RWPE2 (cell line): Measurements from ENCODE around the gene SLC25A39.

Experiments used
- ATAC-seq: fragments of 200-7000 bp; cut with Tn5 transposase; 3 replicates; pipeline ENCODE4 v1.9.1; 2021; ENCODE audit warnings: low read depth
- DNase-seq: peaks from one replicate; pipeline ENCODE4 v3.0.0-alpha.2; 2020; ENCODE audit warnings: low spot score
- H3K27ac ChIP-seq: fragments of 450-650 bp; 2 replicates; pipeline ENCODE4 v1.5.1; 2017; ENCODE audit warnings: mild to moderate bottlenecking; ENCODE audit not compliant: poor library complexity, severe bottlenecking
- H3K27me3 ChIP-seq: fragments of 250-450 bp; sonication (Bioruptor Pico); 2 replicates; pipeline ENCODE4 v1.5.1; 2021; ENCODE audit warnings: mild to moderate bottlenecking, moderate library complexity; ENCODE audit not compliant: insufficient read depth, poor library complexity, severe bottlenecking
- H3K36me3 ChIP-seq: fragments of 250-450 bp; sonication (Bioruptor Pico); 2 replicates; pipeline ENCODE4 v1.5.1; 2020; ENCODE audit warnings: low read depth, mild to moderate bottlenecking, moderate library complexity
- H3K4me1 ChIP-seq: fragments of 250-450 bp; sonication (Bioruptor Pico); 2 replicates; pipeline ENCODE4 v1.5.1; 2021; ENCODE audit warnings: mild to moderate bottlenecking, moderate library complexity; ENCODE audit not compliant: insufficient read depth, poor library complexity, severe bottlenecking
- H3K4me3 ChIP-seq: fragments of 250-450 bp; sonication (Bioruptor Pico); 2 replicates; pipeline ENCODE4 v1.5.1; 2021; ENCODE audit warnings: mild to moderate bottlenecking, moderate library complexity; ENCODE audit not compliant: severe bottlenecking
- H3K9me3 ChIP-seq: fragments of 250-450 bp; sonication (Bioruptor Pico); 2 replicates; pipeline ENCODE4 v1.5.1; 2021; ENCODE audit warnings: mild to moderate bottlenecking, moderate library complexity; ENCODE audit not compliant: severe bottlenecking
- CTCF ChIP-seq: fragments of 450-650 bp; IDR thresholded peaks from one replicate; pipeline ENCODE4 v1.5.1; 2017; ENCODE audit warnings: mild to moderate bottlenecking, moderate library complexity; ENCODE audit not compliant: poor library complexity, severe bottlenecking

The SLC25A39 gene

DNA sequence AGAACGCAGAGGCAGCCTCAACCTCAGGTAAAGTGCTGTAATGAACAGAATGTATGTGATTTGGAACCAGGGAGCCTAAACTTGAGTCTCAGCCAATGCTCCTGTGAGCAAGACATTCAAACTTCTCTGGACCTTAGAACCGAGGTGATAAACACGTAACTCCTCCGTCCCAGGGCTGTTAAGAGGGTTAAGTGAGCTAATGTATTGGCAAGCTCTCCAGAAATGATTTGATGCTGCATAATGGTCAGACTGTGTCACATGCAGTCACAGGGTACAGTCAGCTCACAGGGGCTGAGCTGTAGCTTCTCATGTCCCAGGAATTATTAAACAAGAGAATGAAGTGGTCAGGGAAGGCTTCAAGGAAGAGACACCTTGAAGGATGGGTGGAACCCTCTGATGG is 46.6 kb downstream of the SLC25A39 start:
- Histone ChIP-seq H3K36me3 (no peaks in the 10 kb centered on the region), H3K4me1 (peaks cover 6% of the 10 kb centered on the region), H3K4me3 (no peak overlapping the region), H3K27ac (no peak overlapping the region), H3K27me3 (no peaks in the 10 kb centered on the region), H3K9me3 (no peaks in the 10 kb centered on the region)
- DNase-seq: no peak
- ATAC-seq: no peak
- no peak for TF ChIP-seq CTCF

GRCh38 chr17:44273607-44274006 is 51.0 kb downstream of the SLC25A39 start:
- no peak for TF ChIP-seq CTCF
- no peak overlapping the region for H3K4me3 ChIP-seq
- ATAC-seq: no peak
- no peak overlapping the region for H3K27ac ChIP-seq
- no peaks in the 10 kb centered on the region for H3K36me3 ChIP-seq
- DNase-seq: no peak
- H3K9me3 ChIP-seq: no peaks in the 10 kb centered on the region
- no peaks in the 10 kb centered on the region for H3K4me1 ChIP-seq
- no peaks in the 10 kb centered on the region for H3K27me3 ChIP-seq

GRCh38 chr17:44272954-44273353 is 51.7 kb downstream of the SLC25A39 start:
- Histone ChIP-seq H3K4me3 (no peak overlapping the region), H3K27me3 (no peaks in the 10 kb centered on the region), H3K27ac (no peak overlapping the region), H3K4me1 (no peaks in the 10 kb centered on the region), H3K36me3 (no peaks in the 10 kb centered on the region), H3K9me3 (no peaks in the 10 kb centered on the region)
- no peak for ATAC-seq
- DNase-seq: no peak
- no peak for TF ChIP-seq CTCF

GRCh38 chr17:44272321-44272951 is 52.2 kb downstream of the SLC25A39 start:
- Histone ChIP-seq H3K4me3 (no peak overlapping the region), H3K9me3 (no peaks in the 10 kb centered on the region), H3K27ac (no peak overlapping the region), H3K27me3 (no peaks in the 10 kb centered on the region), H3K36me3 (no peaks in the 10 kb centered on the region), H3K4me1 (no peaks in the 10 kb centered on the region)
- TF ChIP-seq CTCF: no peak
- 0 out of 3 replicates have a peak, but pooled peaks have one; percentile 17 for ATAC-seq
- no peak for DNase-seq
